ENCODE measurements around the gene VPS16.
A peak's percentile ranks its signal among the peaks of the same experiment; 100 is the strongest.

DNA sequence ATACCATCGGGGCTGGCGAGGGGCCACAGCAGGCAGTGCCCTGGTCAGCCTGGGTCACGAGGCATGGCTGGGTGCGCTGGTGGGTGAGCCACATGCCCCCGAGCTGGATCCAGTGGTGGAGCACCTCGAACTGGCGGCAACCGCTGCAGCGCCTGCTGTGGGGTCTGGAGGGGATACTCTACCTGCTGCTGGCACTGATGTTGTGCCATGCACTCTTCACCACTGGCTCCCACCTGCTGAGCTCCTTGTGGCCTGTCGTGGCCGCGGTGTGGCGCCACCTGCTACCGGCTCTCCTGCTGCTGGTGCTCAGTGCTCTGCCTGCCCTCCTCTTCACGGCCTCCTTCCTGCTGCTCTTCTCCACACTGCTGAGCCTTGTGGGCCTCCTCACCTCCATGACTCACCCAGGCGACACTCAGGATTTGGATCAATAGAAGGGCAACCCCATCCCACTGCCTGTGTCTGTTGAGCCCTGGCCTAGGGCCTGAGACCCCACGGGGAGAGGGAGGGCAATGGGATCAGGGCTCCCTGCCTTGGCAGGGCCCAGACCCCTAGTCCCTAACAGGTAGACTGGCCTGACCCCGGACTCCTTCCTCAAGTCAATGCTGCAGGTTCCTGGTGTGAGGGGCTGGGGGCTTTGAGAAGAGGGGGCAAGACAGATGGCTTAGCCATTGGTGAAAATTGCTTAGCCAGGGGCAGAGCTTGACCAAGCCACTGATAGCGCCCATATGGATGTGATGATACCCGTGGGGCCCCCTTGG is 23.8 kb upstream of the VPS16 start:
- TF ChIP-seq, protein P1, sequence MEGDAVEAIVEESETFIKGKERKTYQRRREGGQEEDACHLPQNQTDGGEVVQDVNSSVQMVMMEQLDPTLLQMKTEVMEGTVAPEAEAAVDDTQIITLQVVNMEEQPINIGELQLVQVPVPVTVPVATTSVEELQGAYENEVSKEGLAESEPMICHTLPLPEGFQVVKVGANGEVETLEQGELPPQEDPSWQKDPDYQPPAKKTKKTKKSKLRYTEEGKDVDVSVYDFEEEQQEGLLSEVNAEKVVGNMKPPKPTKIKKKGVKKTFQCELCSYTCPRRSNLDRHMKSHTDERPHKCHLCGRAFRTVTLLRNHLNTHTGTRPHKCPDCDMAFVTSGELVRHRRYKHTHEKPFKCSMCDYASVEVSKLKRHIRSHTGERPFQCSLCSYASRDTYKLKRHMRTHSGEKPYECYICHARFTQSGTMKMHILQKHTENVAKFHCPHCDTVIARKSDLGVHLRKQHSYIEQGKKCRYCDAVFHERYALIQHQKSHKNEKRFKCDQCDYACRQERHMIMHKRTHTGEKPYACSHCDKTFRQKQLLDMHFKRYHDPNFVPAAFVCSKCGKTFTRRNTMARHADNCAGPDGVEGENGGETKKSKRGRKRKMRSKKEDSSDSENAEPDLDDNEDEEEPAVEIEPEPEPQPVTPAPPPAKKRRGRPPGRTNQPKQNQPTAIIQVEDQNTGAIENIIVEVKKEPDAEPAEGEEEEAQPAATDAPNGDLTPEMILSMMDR (IDR thresholded peaks at IDR 0.05): peak; percentile 31; the same call in 1 of the 2 replicates
- TF ChIP-seq TEAD1 (CRISPR knock-in tag; IDR thresholded peaks at IDR 0.05) (no peak), HMGA2 (CRISPR knock-in tag; IDR thresholded peaks at IDR 0.05) (no peak), ZNF396 (CRISPR knock-in tag; IDR thresholded peaks at IDR 0.05; ENCODE audit: borderline replicate concordance) (no peak), TEAD4 (CRISPR knock-in tag; IDR thresholded peaks at IDR 0.05) (no peak), NR2C2 (CRISPR knock-in tag; IDR thresholded peaks at IDR 0.05) (no peak), CREB1 (CRISPR knock-in tag; IDR thresholded peaks at IDR 0.05) (no peak)
- TF ChIP-seq, protein P2, sequence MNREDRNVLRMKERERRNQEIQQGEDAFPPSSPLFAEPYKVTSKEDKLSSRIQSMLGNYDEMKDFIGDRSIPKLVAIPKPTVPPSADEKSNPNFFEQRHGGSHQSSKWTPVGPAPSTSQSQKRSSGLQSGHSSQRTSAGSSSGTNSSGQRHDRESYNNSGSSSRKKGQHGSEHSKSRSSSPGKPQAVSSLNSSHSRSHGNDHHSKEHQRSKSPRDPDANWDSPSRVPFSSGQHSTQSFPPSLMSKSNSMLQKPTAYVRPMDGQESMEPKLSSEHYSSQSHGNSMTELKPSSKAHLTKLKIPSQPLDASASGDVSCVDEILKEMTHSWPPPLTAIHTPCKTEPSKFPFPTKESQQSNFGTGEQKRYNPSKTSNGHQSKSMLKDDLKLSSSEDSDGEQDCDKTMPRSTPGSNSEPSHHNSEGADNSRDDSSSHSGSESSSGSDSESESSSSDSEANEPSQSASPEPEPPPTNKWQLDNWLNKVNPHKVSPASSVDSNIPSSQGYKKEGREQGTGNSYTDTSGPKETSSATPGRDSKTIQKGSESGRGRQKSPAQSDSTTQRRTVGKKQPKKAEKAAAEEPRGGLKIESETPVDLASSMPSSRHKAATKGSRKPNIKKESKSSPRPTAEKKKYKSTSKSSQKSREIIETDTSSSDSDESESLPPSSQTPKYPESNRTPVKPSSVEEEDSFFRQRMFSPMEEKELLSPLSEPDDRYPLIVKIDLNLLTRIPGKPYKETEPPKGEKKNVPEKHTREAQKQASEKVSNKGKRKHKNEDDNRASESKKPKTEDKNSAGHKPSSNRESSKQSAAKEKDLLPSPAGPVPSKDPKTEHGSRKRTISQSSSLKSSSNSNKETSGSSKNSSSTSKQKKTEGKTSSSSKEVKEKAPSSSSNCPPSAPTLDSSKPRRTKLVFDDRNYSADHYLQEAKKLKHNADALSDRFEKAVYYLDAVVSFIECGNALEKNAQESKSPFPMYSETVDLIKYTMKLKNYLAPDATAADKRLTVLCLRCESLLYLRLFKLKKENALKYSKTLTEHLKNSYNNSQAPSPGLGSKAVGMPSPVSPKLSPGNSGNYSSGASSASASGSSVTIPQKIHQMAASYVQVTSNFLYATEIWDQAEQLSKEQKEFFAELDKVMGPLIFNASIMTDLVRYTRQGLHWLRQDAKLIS (CRISPR knock-in tag; IDR thresholded peaks at IDR 0.05; ENCODE audit: borderline replicate concordance): no peak
